Urinary bladder (tissue), 4 donors: ENCODE results near the gene METTL25B. TPM values are rescaled to one million over a fixed set of nuclear protein-coding genes. Genes with fewer than 3 reads are reported as not detected.
A peak's percentile ranks its signal among the peaks of the same experiment; 100 is the strongest.

Source experiments
- DNase-seq: peaks from one replicate; pipeline ENCODE4 v3.0.0-alpha.2; 2015; ENCODE audit errors: extremely low spot score
- H3K27ac ChIP-seq: one replicate; pipeline ENCODE4 v1.5.1; 2013; ENCODE audit warnings: low read depth, mild to moderate bottlenecking, moderate library complexity
- H3K36me3 ChIP-seq: one replicate; pipeline ENCODE4 v1.6.1; 2013; ENCODE audit warnings: mild to moderate bottlenecking, moderate library complexity; ENCODE audit not compliant: insufficient read depth
- H3K4me1 ChIP-seq: one replicate; pipeline ENCODE4 v1.6.1; 2013; ENCODE audit warnings: mild to moderate bottlenecking, moderate library complexity; ENCODE audit not compliant: insufficient read depth
- H3K4me3 ChIP-seq: one replicate; pipeline ENCODE4 v1.5.1; 2013; ENCODE audit warnings: low read depth, low read length
- WGBS: extraction: QIAGEN DNeasy Blood & Tissue Kit; methylation state at CpG from one replicate; pipeline ENCODE4 v1.1.7; 2013; 5-methylcytosine and 5-hydroxymethylcytosine counted together
- polyA plus RNA-seq: library from polyadenylated mRNA; stranded (reverse); fragments of 200-250 nt; gene quantifications from one replicate; pipeline ENCODE4 v1.2.3, GENCODE V29; 2013
- total RNA-seq: library from RNA; depleted of rRNA; stranded (reverse); fragments of >200 nt; gene quantifications from one replicate; pipeline ENCODE4 v1.2.3, GENCODE V29; 2014
- donor health status: healthy with polysubstance abuse.
- donor health status: healthy.

Gene METTL25B
- total RNA-seq (11.4 TPM), polyA plus RNA-seq (32.6 TPM)

- Histone ChIP-seq H3K4me1 (peaks cover 4% of the 10 kb centered on the region), H3K4me3 (peak within 1 kb of the TSS; percentile 59), H3K36me3 (peaks cover 2% of the 10 kb centered on the region), H3K27ac (peak within 1 kb of the TSS; percentile 94)
- WGBS, result under 1% methylated on average over 46 of the region's 46 CpGs
- DNase-seq, result no peak
Observed at GRCh38 chr1:156727926-156728598, at the start of gene METTL25B. Gene METTL25B, plus strand, starts transcription at chr1:156728469. Its CDS starts 636 bp downstream, at chr1:156729105.

DNA sequence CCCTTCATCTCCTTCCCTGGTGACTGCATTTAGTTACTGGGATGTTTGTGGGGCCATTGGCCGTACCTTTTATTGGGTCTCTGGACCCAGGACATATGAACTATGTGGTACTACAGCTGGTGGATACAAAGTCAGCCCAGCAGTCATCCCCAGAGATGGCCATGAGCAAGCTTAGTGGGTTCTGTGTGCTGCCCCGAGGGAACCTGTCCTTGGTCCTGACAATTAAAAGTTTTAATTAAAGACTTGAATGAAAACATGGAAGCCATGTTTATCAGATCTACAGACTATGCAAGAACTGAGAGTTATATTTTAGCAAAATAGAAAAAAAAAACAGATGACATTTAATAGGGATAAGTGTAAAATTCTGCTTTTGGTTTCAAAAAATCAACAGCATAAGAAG is 48.2 kb upstream of the METTL25B start:
- H3K4me1 ChIP-seq, result no peaks in the 10 kb centered on the region
- H3K36me3 ChIP-seq, result no peaks in the 10 kb centered on the region
- DNase-seq, result no peak
- 47% methylated on average over 2 of the region's 2 CpGs for WGBS
- H3K27ac ChIP-seq, result no peak overlapping the region
- no peak overlapping the region for H3K4me3 ChIP-seq

GRCh38 chr1:156681196-156681960 is 46.9 kb upstream of the METTL25B start:
- H3K4me1 ChIP-seq, result no peaks in the 10 kb centered on the region
- H3K27ac ChIP-seq, result no peak overlapping the region
- no peak for DNase-seq
- no peaks in the 10 kb centered on the region for H3K36me3 ChIP-seq
- WGBS, result 79% methylated on average over 8 of the region's 8 CpGs
- no peak overlapping the region for H3K4me3 ChIP-seq

DNA sequence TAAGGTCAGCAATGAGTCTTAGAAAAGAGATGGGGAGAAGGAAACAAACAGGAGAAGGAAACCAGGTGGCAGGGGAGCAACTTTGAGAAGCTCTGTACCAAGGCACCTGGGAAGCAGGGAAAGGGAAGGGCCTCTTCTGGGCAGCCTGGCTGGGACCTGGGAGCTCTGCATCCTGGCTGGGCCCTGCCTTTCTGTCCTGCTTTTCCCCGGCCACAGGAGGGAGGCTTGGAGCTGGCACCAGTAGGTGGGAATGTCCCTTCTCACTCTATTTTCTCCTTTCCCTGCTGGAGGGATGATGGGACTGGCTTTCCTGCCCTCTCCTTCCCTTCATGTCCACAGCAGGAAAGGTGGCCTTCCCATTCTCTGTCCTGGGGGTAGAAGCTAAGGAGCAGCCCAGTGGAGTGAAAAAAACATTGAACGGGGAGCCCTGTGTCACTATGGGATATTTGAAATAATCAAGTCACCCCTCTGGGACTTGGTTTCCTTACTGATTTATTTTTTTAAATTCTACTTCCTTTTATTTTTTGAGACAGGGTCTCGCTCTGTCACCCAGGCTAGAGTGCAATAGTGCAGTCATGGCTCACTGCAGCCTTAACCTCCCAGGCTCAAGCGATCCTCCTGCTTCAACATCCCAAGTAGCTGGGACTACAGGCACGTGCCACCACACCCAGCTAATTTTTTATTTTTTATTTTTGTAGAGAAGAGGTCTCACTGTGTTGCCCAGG is 45.9 kb upstream of the METTL25B start:
- Histone ChIP-seq H3K36me3 (no peaks in the 10 kb centered on the region), H3K4me1 (no peaks in the 10 kb centered on the region), H3K4me3 (no peak overlapping the region), H3K27ac (no peak overlapping the region)
- WGBS, result 71% methylated on average over 5 of the region's 5 CpGs
- DNase-seq, result no peak

GRCh38 chr1:156684227-156684782 is 44.0 kb upstream of the METTL25B start:
- 79% methylated on average over 5 of the region's 5 CpGs for WGBS
- no peak for DNase-seq

DNA sequence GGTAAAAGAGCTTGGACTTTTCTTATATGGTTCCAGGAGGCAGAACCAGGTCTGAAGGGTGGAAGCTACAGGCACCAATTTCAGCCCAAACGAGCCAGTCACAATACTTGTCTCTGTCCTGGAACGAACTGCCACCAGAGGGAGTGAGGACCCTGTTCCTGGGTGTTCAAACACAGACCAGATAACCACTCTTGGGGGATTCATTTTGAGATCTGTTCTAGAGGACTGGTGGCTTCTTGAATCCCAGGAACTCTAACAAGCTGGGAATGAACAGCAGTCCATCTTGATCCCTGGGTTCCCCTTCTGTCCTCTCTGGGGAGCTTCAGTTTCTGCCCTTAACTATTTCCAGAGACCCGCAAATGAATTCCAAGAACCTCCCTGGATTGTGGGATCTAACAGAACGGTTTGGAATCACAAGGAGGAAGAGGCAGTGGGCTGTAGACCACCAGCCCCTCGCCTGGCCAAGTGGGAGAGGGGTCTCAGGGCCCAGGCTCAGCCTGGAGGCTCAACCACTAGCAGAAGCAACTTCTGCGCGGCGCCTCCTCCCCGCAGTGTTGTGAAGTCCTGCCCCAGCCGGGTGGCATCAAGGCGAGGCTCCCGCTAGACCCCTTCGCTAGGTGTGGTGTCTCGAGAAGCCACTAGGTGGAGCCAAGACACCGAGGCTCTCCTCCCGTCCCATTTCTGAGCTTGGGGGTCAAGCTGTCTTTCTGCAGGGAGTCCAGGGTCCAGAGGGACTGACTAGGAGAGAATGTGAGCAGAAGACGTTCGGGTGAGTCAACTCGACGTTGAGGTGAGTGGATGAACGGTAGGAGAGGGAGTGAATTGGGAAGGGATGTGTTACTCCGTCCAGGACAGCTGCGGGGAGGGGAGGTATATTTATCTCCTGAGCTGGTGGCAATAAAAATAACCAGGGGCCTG is 39.0 kb upstream of the METTL25B start:
- DNase-seq, result no peak
- no peaks in the 10 kb centered on the region for H3K4me1 ChIP-seq
- under 1% methylated on average over 23 of the region's 23 CpGs for WGBS
- no peak overlapping the region for H3K4me3 ChIP-seq
- no peaks in the 10 kb centered on the region for H3K36me3 ChIP-seq
- no peak overlapping the region for H3K27ac ChIP-seq

More at GRCh38 chr1:156684227-156684782, 44.0 kb upstream of the METTL25B start:
- no peaks in the 10 kb centered on the region for H3K4me1 ChIP-seq
- H3K4me3 ChIP-seq, result no peak overlapping the region
- H3K27ac ChIP-seq, result no peak overlapping the region
- no peaks in the 10 kb centered on the region for H3K36me3 ChIP-seq

- Histone ChIP-seq H3K36me3 (no peaks in the 10 kb centered on the region), H3K4me3 (no peak overlapping the region), H3K27ac (no peak overlapping the region), H3K4me1 (no peaks in the 10 kb centered on the region)
- no peak for DNase-seq
- 25% methylated on average over 10 of the region's 10 CpGs for WGBS
Observed at GRCh38 chr1:156689953-156690674, 38.2 kb upstream of the METTL25B start.

DNA sequence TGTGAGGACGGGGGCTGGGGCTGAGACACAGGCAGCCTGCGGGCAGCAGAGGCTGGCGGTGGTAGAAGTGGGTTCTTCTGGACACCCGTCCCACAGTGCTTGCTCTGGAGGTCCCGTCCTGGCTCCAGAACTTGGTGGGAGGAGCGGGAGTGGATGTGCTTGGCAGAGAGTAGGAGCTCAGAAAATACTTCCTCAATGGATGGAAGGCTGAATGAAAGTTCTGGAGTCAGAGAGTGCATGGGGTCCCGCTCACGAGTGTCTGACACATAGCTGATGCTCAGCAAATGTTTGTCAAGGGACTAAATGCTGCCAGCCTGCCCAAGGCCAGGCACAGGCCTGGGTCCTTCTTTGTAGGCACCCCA is 37.6 kb upstream of the METTL25B start:
- Histone ChIP-seq H3K36me3 (no peaks in the 10 kb centered on the region), H3K27ac (no peak overlapping the region), H3K4me1 (no peaks in the 10 kb centered on the region), H3K4me3 (no peak overlapping the region)
- 61% methylated on average over 8 of the region's 8 CpGs for WGBS
- DNase-seq, result no peak

DNA sequence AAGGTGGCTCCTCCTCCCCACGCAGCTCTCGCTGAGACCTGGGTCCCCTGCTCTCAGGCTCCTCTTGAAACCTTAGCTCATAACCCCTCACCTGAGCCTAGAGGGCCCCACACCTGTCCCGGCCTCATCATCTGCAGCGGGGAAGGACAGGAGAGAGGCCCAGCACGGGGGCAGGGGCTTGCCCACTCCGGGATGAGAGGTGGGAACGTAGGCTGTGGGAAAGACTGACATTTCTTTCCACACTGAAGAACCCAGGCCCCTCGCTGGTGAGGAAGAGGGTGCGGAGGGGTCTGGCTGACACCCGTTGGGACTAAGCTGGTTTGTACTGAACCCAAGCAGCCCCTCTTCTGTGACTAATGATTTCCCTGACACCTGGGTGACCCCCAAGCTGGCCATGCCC is 37.1 kb upstream of the METTL25B start:
- H3K4me1 ChIP-seq, result no peaks in the 10 kb centered on the region
- no peaks in the 10 kb centered on the region for H3K36me3 ChIP-seq
- no peak overlapping the region for H3K27ac ChIP-seq
- 70% methylated on average over 10 of the region's 10 CpGs for WGBS
- H3K4me3 ChIP-seq, result no peak overlapping the region
- DNase-seq, result no peak

DNA sequence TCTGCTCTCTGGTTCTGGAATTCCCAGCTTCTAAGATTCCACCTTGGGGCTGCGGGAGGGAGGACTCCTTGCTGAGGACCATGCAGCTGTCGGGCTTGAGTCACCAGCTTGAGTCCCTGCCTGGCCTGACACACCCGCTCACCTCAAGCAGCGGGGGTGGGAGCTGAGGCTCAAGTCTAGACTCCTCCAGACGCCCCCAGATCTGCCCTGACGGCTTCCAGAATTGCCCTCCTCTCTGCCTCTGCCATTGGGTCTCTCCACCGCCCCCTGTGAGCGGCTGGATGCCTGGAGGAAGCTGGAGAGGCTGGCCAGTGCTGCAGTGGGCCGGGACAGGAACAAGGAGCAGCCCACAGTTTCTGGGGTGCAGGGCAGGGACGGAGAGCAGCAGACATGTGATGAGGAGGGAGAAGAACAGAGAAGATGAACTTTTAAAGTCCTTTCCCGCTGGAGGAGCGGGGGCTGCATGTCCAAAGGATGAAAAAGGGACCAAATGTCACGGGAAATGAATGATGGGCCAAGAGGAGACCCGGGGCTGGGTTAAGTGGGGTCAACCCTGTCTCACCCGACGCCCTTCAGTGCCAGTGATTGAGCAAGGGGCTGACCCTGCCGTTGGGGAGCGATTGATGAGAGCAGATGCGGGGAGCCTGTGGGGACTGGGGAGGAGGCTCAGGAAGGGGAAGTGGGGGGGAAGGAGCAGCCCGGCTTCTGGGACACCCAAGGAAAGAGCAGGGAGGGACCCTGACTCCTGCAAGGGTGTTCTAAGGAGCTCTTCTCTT is 36.4 kb upstream of the METTL25B start:
- no peak overlapping the region for H3K27ac ChIP-seq
- no peaks in the 10 kb centered on the region for H3K36me3 ChIP-seq
- no peak for DNase-seq
- H3K4me3 ChIP-seq, result no peak overlapping the region
- H3K4me1 ChIP-seq, result no peaks in the 10 kb centered on the region
- WGBS, result 47% methylated on average over 20 of the region's 20 CpGs

- 25% methylated on average over 13 of the region's 13 CpGs for WGBS
- H3K4me3 ChIP-seq, result no peak overlapping the region
- H3K36me3 ChIP-seq, result no peaks in the 10 kb centered on the region
- H3K4me1 ChIP-seq, result no peaks in the 10 kb centered on the region
- no peak for DNase-seq
- H3K27ac ChIP-seq, result no peak overlapping the region
Observed at GRCh38 chr1:156692441-156692924, 35.8 kb upstream of the METTL25B start.
